GM19324 (cell line): ENCODE results near the gene KCNK16.
"Not testable (repeated sequence)": the region's sequence is repeated elsewhere in the genome, so short reads cannot be mapped to it uniquely, and the experiment has no call there.

Source experiments
- ATAC-seq: cut with Tn5 transposase; IDR thresholded peaks from one replicate; pipeline ENCODE4 v1.9.1; 2021; ENCODE audit warnings: mild to moderate bottlenecking, moderate library complexity; ENCODE audit not compliant: unreplicated experiment, low FRiP score

KCNK16 gene

DNA sequence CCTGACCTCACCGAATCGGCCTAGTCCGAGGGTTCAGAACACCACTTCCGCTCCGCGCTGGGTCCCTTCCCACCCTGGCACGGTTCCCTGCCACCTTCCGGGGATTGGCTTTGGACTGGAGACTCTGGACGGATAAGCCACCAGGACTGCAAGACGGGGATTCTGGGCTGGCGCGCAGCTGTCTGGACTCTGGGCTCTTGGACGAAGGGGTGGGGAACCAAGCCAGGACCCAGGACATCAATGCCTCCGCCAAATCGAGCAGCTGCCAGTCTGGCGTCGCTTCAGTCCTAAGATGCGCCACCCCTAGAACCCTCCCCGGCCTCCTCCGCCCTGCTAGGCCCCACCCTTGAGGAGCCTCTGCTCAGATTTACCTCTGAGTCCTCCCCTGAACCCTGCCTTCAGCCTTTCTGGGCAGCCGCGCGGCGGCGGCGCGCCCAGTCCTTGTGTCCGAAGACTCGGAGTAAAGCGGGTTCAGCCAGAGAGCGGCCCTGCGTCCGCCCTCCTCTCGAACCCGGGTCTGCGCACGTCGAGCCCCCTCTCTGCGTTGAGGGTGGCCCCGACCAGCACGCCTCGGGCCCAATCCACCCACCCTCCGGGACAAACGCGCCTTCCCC lies 9.5 kb downstream of the KCNK16 start:
- no peak for ATAC-seq

- ATAC-seq, result no peak
These were observed 12.0 kb downstream of the KCNK16 start for GRCh38 chr6:39310542-39310941.

DNA sequence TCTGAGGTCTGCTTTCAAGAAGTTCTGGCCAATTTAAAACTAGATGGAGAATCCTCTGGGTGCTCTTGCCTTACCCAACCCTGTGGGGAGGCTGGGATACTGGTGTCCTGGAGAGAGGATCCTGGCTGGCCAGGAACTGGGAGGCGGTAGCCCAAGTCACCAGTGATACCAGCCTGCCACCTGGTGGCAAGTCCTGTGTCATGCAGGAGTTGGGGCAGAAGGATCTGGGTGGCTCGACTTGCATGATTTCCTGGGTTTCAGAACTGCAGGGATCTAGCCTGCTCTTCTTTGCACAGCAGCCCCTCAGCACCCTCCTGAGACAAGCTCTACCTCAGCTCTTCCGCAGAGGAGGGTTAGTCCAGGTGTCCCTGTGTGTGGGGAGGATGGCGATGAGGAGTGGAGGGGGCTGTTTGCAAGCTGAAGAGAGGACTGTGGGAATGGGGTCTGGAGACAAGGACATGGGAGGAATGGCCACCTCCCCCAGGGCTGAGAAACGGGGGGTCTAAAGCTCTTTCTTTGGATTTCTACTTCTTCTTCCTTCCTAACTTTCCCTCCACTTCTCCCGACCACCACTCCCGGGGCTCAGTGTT lies 12.5 kb downstream of the KCNK16 start:
- no peak for ATAC-seq

GRCh38 chr6:39307462-39307861 lies 15.0 kb downstream of the KCNK16 start:
- no peak for ATAC-seq

DNA sequence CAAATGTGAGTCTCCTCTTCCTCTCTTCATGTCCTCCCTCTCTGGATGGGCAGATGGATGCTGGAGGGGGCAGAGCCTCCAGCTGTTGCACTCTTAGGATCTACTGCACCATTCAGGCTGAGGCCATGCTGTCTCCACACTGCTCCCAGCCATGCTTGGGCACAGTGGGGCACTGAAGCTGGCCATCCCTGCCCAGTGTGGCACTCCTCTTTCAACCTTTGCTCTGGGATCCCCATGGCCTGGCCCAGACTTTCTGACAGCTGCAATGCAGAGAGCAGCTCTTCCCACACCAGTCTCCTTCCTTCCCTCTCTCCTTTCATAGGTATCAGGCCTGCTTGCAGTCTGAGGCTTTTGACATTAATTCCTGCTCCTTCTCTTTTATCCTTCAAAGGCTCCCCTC lies 17.6 kb downstream of the KCNK16 start:
- no peak for ATAC-seq

GRCh38 chr6:39303425-39304153 lies 18.9 kb downstream of the KCNK16 start:
- no peak for ATAC-seq

GRCh38 chr6:39302669-39303424 lies 19.7 kb downstream of the KCNK16 start:
- no peak for ATAC-seq

DNA sequence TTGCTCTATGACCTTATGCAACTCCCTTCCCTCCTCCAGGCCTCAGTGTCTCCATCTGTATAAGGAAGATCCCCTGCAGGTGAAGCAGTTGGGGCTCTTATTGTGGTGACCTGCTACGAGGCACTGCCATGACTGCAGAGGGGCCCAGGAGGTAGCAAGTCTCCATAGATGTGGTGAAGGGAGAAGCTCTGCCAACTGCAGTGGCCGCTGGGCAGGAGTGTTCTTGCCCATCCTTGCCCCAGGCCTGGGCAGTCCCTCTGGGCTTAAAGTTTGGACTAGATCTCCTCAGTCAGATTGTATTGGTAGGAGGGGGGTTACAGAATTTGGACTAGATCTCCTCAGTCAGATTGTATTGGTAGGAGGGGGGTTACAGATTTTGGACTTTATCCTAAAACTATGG lies 20.5 kb downstream of the KCNK16 start:
- no peak for ATAC-seq

DNA sequence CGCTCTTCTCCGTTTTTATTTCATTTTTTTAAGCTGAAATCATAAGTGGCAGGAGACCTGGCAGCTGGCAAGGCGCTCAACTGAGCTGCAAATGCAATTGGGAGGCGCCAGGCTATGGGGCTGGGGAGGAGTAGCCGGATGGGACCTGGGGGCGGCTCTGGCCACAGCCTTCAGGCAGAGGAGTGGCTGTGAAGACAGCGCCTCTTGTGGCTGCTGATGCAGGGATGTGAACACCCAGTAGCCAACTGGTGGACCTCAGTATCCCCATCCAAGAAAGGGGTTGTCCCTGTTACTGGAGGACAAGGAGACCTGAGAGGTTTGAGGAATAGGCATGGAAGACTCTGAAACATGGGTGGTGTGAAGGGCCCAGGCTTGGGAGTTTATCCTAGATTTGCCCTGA lies 20.9 kb downstream of the KCNK16 start:
- no peak for ATAC-seq

DNA sequence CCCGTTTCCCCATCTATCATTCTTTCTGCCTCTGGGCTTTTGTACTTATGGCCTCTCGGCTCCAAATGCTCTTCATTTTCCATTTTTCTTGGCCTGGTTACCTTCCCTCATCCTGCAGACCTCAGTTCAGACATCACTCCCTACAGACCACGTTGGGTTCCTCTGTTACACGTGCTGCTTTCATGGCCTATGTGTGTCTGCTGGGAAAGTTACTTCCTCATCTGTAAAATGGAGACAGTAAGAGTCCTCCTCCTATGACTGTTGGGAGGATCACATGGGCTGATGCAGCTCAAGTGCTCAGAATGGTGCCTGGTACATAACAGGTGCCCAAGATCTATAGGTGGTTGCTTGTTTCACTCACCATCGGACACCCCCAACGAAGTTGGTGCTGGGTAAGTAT lies 21.8 kb downstream of the KCNK16 start:
- ATAC-seq, result no peak

DNA sequence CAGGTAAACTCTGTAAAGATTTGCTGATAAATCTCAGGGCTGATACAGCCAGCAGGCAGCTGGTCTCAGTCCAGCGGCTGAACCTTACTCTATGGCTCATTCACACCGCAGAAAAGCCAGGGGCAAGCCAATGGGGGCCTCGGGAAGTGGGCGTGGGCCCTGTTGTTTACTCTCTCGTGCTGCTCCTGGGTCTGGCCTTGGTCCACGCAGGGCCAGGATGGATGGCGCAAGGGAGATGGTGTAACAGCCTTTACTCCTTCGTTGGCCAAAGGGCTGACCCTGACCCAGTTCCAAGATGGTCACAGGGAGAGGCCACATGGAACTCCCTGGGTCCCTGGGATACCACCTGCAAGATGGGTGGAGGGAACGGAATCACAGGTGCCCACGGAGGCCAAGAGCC lies 24.4 kb downstream of the KCNK16 start:
- ATAC-seq, result no peak

DNA sequence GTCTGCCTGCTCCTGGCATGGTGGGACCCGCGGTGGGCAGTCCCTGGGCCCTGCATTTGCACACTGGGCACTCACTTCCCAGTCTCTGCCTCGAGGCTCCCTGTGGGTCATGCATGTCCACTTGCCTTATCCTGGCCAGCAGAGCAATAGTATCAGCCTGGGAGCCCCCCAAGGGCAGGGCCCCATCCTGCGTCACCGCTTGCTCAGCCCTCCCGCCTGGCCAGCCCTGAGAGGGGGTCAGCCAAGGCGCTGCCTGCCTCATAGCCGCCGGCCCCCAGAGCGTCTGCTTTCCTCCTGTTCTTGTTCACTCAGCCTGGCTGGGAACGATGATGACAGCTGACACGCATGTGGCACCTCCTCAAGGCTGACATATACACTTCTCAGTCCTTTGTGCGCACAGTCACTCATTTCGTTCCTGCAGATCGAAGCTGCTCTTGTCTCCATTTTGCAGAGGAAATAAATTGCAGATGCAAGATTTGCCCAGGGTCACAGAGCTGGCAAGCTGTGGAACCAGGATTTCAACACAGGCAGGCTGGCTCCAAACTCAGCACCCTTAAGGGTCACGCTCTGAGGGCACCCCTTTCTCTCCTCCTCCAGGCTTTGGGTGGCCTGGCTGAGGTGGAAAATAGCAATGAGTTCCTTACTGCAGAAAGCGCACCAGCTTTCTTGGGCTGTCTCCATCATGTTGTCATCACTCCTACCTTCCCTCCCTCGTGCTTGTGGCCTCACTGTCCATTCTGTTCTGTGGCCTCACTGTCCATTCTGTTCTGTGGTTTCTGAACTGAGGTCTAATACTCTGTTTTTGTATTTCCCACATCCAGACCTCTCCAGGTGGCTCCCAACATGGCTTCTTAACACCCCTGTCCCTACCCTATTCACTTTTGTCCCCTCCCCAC lies 25.5 kb downstream of the KCNK16 start:
- ATAC-seq, result no peak

DNA sequence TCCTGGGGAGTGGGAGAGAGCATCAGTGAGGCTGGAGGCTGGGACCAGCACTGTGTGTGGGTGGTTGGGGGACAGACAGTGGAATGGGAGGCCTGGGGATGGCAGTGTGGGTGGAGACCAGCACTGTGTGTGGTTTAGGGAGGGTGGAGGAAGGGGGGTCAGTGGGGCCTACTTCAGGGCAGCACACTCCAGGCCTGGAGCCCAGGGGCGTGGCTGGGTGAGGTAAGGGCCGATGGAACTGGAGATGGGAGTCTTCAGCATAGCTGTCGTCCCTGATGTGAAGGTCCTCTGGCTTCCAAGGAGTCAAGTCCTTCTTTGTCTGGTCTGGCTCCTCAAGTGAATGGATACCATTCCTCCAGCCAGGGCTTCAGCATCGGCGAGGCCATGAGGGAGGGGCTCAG lies 26.9 kb downstream of the KCNK16 start:
- no peak for ATAC-seq

- no peak for ATAC-seq
These were observed 27.6 kb downstream of the KCNK16 start for GRCh38 chr6:39294899-39295298.

DNA sequence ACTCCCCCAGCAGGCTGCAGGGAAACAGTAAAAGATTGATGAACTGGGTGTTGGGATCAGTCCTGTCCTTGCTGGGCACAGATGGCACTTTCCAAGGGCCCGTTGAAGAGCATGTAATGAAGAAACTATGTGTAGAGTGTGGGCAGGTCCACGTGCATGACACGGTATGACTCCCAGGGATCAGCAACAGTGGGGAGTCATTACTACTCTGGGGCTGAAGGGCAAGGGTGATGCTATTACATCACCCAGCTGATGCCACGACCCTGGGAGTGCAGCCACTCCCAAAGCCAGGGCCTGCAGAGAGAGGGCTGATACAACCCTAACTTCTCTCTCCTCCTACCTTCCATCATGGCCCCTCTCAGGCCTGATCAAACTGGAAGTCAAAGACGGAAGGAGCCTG lies 28.4 kb downstream of the KCNK16 start:
- no peak for ATAC-seq

- no peak for ATAC-seq
These were observed 29.9 kb downstream of the KCNK16 start for GRCh38 chr6:39292637-39293036.

DNA sequence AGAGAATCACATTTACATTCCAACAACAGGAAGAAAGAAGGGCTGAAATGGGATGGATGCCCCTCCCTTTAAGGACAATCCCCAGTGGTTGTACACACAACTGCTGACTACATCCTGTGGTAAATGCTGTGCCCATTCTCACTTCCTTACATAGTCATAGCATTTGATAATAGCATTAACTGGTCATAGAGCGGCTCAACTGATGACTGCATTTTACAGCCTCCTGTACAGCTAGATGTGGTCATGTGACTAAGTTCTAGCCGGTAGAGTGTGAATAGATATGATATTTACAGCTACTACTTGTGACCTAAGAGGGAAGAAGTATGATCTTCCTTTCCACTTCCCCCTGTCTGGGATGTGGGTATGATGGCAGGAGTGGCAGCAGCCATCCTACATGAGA lies 33.0 kb downstream of the KCNK16 start:
- no peak for ATAC-seq

DNA sequence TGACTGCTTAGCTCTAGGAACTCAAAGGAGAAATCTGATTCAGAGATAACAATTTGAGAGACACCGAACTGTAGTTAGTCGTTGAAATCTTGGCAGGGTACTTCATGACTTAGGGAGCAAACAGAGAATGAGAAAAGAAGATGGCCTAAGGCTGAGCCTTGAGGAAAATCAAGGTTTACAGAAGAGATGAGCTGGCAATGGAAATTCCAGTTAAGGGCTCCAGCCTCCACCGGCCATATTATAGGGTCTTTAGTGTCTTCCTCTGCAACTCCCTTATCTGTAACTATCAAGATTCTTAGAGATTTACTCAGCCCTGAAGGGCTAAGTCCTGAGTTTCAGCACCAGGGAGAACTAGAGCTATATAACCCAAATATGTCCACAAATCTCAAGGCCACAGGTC lies 34.9 kb downstream of the KCNK16 start:
- no peak for ATAC-seq

DNA sequence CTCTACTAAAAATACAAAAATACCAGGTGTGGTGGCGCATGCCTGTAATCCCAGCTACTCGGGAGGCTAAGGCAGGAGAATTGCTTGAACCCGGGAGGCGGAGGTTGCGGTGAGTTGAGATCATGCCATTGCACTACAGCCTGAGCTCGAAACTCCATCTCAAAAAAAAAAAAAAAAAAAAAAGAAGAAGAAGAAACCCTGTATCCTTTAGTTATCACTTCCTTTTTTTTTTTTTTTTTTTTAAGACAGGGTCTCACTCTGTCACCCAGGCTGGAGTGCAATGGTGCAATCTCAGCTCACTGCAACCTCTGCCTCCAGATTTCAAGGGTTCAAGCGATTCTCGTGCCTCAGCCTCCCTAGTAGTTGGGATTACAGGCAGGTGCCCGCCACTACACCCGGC lies 35.9 kb downstream of the KCNK16 start:
- ATAC-seq, result not testable (repeated sequence)

DNA sequence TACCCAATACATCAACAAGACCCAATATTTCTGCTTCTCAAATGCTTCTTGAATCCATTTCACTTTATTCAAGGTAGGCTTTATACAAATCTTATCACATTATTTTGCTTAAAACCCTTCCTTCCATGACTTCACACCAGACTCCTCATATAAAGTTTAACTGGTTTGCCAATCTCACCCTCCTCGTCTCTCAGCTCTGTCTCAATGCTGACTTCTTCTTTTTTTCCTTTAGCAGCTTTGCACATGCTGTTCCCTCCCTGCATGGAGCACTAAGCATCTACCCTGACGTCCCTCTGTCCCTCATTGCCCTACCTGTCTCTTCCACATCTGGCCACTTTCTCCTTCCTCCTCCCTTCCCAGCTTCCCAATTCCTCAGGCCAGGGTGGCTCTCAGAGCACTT lies 39.7 kb downstream of the KCNK16 start:
- no peak for ATAC-seq
